ENCODE results near the gene DOCK1. TPM values are rescaled to one million over a fixed set of nuclear protein-coding genes. Genes with fewer than 3 reads are reported as not detected.

Gene DOCK1
- polyA plus RNA-seq, 1 of the 3 experiments (the other 2 are of a cell fraction) = 15.5 TPM

DNA sequence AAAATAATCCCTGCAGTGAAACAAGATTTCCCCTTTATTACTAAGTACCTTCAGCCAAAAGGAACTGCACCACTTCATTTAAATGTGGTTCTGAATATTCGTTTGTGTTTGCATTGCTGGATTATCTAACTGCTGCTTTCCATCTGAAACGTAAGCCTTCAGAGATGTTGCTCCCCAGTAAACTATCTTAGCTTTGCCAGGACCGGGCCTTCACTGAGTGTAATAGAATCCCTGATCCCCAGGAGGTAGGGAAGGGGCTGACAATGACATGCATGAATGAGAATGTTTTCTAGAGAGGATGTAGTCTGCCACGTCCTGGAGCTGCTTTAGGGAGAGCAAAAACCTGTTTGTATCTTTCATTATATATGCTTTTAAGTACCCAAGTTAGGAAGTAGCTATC, 310.6 kb downstream of the DOCK1 start (continued):
- TF ChIP-seq ZBTB33 (IDR thresholded peaks at IDR 0.05; ENCODE audit: borderline replicate concordance, low read depth) = no peak
- TF ChIP-seq RFX5 (IDR thresholded peaks at IDR 0.05; ENCODE audit: low read length) = no peak
- no peak for TF ChIP-seq NFIC (IDR thresholded peaks at IDR 0.05; ENCODE audit: borderline replicate concordance)
- TF ChIP-seq, protein P1, sequence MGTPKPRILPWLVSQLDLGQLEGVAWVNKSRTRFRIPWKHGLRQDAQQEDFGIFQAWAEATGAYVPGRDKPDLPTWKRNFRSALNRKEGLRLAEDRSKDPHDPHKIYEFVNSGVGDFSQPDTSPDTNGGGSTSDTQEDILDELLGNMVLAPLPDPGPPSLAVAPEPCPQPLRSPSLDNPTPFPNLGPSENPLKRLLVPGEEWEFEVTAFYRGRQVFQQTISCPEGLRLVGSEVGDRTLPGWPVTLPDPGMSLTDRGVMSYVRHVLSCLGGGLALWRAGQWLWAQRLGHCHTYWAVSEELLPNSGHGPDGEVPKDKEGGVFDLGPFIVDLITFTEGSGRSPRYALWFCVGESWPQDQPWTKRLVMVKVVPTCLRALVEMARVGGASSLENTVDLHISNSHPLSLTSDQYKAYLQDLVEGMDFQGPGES (IDR thresholded peaks at IDR 0.05; ENCODE audit: low read depth, low read length) = no peak
- TF ChIP-seq, protein P2, sequence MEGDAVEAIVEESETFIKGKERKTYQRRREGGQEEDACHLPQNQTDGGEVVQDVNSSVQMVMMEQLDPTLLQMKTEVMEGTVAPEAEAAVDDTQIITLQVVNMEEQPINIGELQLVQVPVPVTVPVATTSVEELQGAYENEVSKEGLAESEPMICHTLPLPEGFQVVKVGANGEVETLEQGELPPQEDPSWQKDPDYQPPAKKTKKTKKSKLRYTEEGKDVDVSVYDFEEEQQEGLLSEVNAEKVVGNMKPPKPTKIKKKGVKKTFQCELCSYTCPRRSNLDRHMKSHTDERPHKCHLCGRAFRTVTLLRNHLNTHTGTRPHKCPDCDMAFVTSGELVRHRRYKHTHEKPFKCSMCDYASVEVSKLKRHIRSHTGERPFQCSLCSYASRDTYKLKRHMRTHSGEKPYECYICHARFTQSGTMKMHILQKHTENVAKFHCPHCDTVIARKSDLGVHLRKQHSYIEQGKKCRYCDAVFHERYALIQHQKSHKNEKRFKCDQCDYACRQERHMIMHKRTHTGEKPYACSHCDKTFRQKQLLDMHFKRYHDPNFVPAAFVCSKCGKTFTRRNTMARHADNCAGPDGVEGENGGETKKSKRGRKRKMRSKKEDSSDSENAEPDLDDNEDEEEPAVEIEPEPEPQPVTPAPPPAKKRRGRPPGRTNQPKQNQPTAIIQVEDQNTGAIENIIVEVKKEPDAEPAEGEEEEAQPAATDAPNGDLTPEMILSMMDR (IDR thresholded peaks at IDR 0.05) = no peak

GRCh38 chr10:127216274-127216673, 311.0 kb downstream of the DOCK1 start:
- no peaks in the 10 kb centered on the region for H3K9me2 ChIP-seq
- no peak for DNase-seq
- H3K4me2 ChIP-seq = no peak overlapping the region
- H2AFZ ChIP-seq (ENCODE audit: low read depth) = no peak overlapping the region
- TF ChIP-seq SIN3A (IDR thresholded peaks at IDR 0.05; ENCODE audit: borderline replicate concordance, low read depth, low read length) = no peak
- H3K9ac ChIP-seq = no peak overlapping the region
- H3K79me2 ChIP-seq (ENCODE audit: insufficient read depth) = no peaks in the 10 kb centered on the region
- ChIA-PET CTCF (interaction anchor here (0.7 to 1.2 kb wide), 2 partner anchors 31 to 695 kb away, joined by 3 read pairs; no protein-coding TSS in a partner anchor), POLR2A (no interaction called here)
- H3K36me3 ChIP-seq (replicated peaks in 1 of 2; ENCODE audit: control insufficient read depth in 1 of 2, insufficient read depth in 2 of 2, low read length in 1 of 2) = no peaks in the 10 kb centered on the region
- no peaks in the 10 kb centered on the region for H3K27me3 ChIP-seq (ENCODE audit: insufficient read depth)
- no peak overlapping the region for H3K27ac ChIP-seq (ENCODE audit: low read depth in 2 of 2, low read length in 1 of 2)
- WGBS (ENCODE audit: low lambda C conversion rate) = 94% methylated on average over 4 of the region's 5 CpGs
- H3F3A ChIP-seq (replicated peaks; ENCODE audit: insufficient read depth) = no peaks in the 10 kb centered on the region
- no peaks in the 10 kb centered on the region for H3K9me3 ChIP-seq
- H4K20me1 ChIP-seq (ENCODE audit: insufficient read depth) = no peaks in the 10 kb centered on the region
- peaks cover 6 to 8% of the 10 kb centered on the region in 2 experiments; a peak in 3 of 4 replicates for H3K4me1 ChIP-seq (ENCODE audit: control insufficient read depth in 1 of 2, insufficient read depth in 2 of 2, low read depth in 1 of 2, low read length in 1 of 2)
- no peak overlapping the region for H3K4me3 ChIP-seq (ENCODE audit: low read depth in 2 of 2, low read length in 1 of 2)

- no peaks in the 10 kb centered on the region for H4K20me1 ChIP-seq (ENCODE audit: insufficient read depth)
- peak overlapping the region in 1 of 2 experiments; percentile 34; a peak in 1 of 4 replicates for H3K27ac ChIP-seq (ENCODE audit: low read depth in 2 of 2, low read length in 1 of 2)
- 70% methylated on average over 3 of the region's 3 CpGs for WGBS (ENCODE audit: low lambda C conversion rate)
- H3K36me3 ChIP-seq (replicated peaks in 1 of 2; ENCODE audit: control insufficient read depth in 1 of 2, insufficient read depth in 2 of 2, low read length in 1 of 2) = no peaks in the 10 kb centered on the region
- H3K4me3 ChIP-seq (ENCODE audit: low read depth in 2 of 2, low read length in 1 of 2) = no peak overlapping the region
- no peaks in the 10 kb centered on the region for H3K9me3 ChIP-seq
- H3K4me2 ChIP-seq = no peak overlapping the region
- no peaks in the 10 kb centered on the region for H3F3A ChIP-seq (replicated peaks; ENCODE audit: insufficient read depth)
- no peak overlapping the region for H2AFZ ChIP-seq (ENCODE audit: low read depth)
- ChIA-PET CTCF (interaction anchor here (1.2 kb wide), 1 partner anchor 31 kb away, joined by 3 read pairs; no protein-coding TSS in a partner anchor), POLR2A (no interaction called here)
- DNase-seq = no peak
- H3K4me1 ChIP-seq (ENCODE audit: control insufficient read depth in 1 of 2, insufficient read depth in 2 of 2, low read depth in 1 of 2, low read length in 1 of 2) = peaks cover 6 to 10% of the 10 kb centered on the region in 2 experiments; a peak in 3 of 4 replicates
- no peak overlapping the region for H3K9ac ChIP-seq
- no peaks in the 10 kb centered on the region for H3K9me2 ChIP-seq
- no peaks in the 10 kb centered on the region for H3K27me3 ChIP-seq (ENCODE audit: insufficient read depth)
- no peaks in the 10 kb centered on the region for H3K79me2 ChIP-seq (ENCODE audit: insufficient read depth)
- no peak for TF ChIP-seq TCF12 (IDR thresholded peaks at IDR 0.05)
- no peak for TF ChIP-seq PBX3 (IDR thresholded peaks at IDR 0.05)
- TF ChIP-seq RAD21 (IDR thresholded peaks at IDR 0.05; ENCODE audit: low read length) = no peak
- TF ChIP-seq CHD2 (IDR thresholded peaks at IDR 0.05; ENCODE audit: low read length, partially characterized antibody) = no peak
- no peak for TF ChIP-seq SMC3 (IDR thresholded peaks at IDR 0.05; ENCODE audit: low read depth, low read length)
- TF ChIP-seq MAX (IDR thresholded peaks at IDR 0.05; ENCODE audit: low read depth) = no peak
- TF ChIP-seq REST (IDR thresholded peaks at IDR 0.05; ENCODE audit: low read depth, low read length) = no peak
- no peak for TF ChIP-seq TEAD4 (IDR thresholded peaks at IDR 0.05; ENCODE audit: borderline replicate concordance, insufficient read depth)
- no peak for TF ChIP-seq EZH2phosphoT487 (IDR thresholded peaks at IDR 0.05; ENCODE audit: borderline replicate concordance, low read depth)
- no peak for TF ChIP-seq GABPA (IDR thresholded peaks at IDR 0.05; ENCODE audit: low read depth)
Observed at GRCh38 chr10:127216786-127217185, 311.6 kb downstream of the DOCK1 start.

Measured in SK-N-SH (cell line).